Breast epithelium (tissue), 4 donors: Measurements from ENCODE around the gene EHD3. TPM values are rescaled to one million over a fixed set of nuclear protein-coding genes. Genes with fewer than 3 reads are reported as not detected.

ENCODE experiments used
- DNase-seq, 2 donors: peaks; one replicate each; pipeline ENCODE4 v3.0.0-alpha.2; 2019; ENCODE audit warnings: low spot score in 2 of 2
- H3K27ac ChIP-seq, 2 donors: fragments of 200-600 bp; sonication (generic) in 1 of 2; one replicate each; pipeline ENCODE4 v1.5.1; 2016 to 2019; ENCODE audit warnings: mild to moderate bottlenecking in 1 of 2
- H3K27me3 ChIP-seq, 2 donors: fragments of 200-600 bp; sonication (generic) in 1 of 2; one replicate each; pipeline versions ENCODE4 v1.5.1 to v1.6.0; 2017 to 2019; ENCODE audit warnings: control low read depth in 1 of 2, mild to moderate bottlenecking in 1 of 2
- H3K36me3 ChIP-seq: fragments of 200-600 bp; one replicate; pipeline ENCODE4 v1.5.1; 2019
- H3K4me1 ChIP-seq, 2 donors: fragments of 200-600 bp; sonication (generic); one replicate each; pipeline ENCODE4 v1.5.1; 2016 to 2019; ENCODE audit warnings: control low read depth in 1 of 2
- H3K4me3 ChIP-seq, 3 donors: fragments of 200-600 bp; sonication (generic); 1 replicate in 2 of 3; 2 replicates in 1 of 3; pipeline ENCODE4 v1.5.1; 2016 to 2019; ENCODE audit warnings: mild to moderate bottlenecking in 3 of 3, moderate library complexity in 2 of 3
- H3K9me3 ChIP-seq, 2 donors: fragments of 200-600 bp; sonication (generic) in 1 of 2; one replicate each; pipeline ENCODE4 v1.5.1; 2016 to 2019; ENCODE audit warnings: control low read depth in 1 of 2
- POLR2A ChIP-seq: fragments of 450-650 bp; IDR thresholded peaks from one replicate; pipeline ENCODE4 v1.6.1; 2016; ENCODE audit warnings: antibody characterized with exemption, mild to moderate bottlenecking, moderate library complexity
- POLR2AphosphoS5 ChIP-seq, 3 donors: sonication (generic); formaldehyde crosslinking; IDR thresholded peaks; one replicate each; pipeline ENCODE4 v1.6.1; 2017; ENCODE audit warnings: antibody characterized with exemption in 3 of 3
- intact Hi-C: fragments of 100-400 bp; cut with DNase I; formaldehyde crosslinking; loops from one replicate; pipeline ENCODE4 v1.15.1; 2023; ENCODE audit warnings: low total_unique reads
- total RNA-seq, 3 donors: library from RNA; depleted of rRNA; stranded (reverse); fragments of >200 nt; gene quantifications; one replicate each; pipeline ENCODE4 v1.1.0, GENCODE V29; 2016
- TF ChIP-seq, protein P1 (sequence below), 3 donors: fragments of 450-650 bp; IDR thresholded peaks; one replicate each; pipeline ENCODE4 v1.5.1; 2016 to 2017; ENCODE audit warnings: antibody characterized with exemption in 3 of 3, mild to moderate bottlenecking in 3 of 3, moderate library complexity in 3 of 3

Gene EHD3
- total RNA-seq, 3 donors from 2014 or later, result 2.7 to 10.1 (median 9.2) TPM

DNA sequence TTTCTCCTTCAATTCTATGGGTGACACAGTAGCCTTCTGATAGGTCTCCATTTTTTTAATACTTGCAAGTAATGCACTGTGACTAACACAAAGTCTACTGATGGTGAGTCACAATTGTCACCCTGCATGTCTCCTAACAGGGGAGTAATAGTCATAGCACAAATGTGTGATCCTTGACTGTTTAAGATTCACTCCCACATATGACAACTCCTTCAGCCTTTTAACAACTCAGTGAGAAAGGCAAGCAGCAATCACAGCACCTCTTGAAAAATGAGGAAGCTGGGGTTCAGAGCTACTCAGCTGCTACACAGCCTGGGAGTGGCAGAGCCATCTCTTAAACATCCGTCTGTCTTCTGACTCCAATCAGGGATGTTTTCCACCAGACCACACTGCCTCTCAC is 63.8 kb downstream of the EHD3 start:
- H3K36me3 ChIP-seq, result no peaks in the 10 kb centered on the region
- peaks cover 0 to 5% of the 10 kb centered on the region in 2 donors for H3K4me1 ChIP-seq
- TF ChIP-seq POLR2AphosphoS5 (IDR thresholded peaks at IDR 0.05) (no peak), POLR2A (no peak)
- TF ChIP-seq, protein P1, sequence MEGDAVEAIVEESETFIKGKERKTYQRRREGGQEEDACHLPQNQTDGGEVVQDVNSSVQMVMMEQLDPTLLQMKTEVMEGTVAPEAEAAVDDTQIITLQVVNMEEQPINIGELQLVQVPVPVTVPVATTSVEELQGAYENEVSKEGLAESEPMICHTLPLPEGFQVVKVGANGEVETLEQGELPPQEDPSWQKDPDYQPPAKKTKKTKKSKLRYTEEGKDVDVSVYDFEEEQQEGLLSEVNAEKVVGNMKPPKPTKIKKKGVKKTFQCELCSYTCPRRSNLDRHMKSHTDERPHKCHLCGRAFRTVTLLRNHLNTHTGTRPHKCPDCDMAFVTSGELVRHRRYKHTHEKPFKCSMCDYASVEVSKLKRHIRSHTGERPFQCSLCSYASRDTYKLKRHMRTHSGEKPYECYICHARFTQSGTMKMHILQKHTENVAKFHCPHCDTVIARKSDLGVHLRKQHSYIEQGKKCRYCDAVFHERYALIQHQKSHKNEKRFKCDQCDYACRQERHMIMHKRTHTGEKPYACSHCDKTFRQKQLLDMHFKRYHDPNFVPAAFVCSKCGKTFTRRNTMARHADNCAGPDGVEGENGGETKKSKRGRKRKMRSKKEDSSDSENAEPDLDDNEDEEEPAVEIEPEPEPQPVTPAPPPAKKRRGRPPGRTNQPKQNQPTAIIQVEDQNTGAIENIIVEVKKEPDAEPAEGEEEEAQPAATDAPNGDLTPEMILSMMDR (IDR thresholded peaks at IDR 0.05), result no peak
- no peaks in the 10 kb centered on the region for H3K27me3 ChIP-seq
- H3K27ac ChIP-seq, result no peak overlapping the region
- intact Hi-C loops, result no loop called here
- H3K4me3 ChIP-seq, result no peak overlapping the region
- no peaks in the 10 kb centered on the region for H3K9me3 ChIP-seq
- no peak for DNase-seq

DNA sequence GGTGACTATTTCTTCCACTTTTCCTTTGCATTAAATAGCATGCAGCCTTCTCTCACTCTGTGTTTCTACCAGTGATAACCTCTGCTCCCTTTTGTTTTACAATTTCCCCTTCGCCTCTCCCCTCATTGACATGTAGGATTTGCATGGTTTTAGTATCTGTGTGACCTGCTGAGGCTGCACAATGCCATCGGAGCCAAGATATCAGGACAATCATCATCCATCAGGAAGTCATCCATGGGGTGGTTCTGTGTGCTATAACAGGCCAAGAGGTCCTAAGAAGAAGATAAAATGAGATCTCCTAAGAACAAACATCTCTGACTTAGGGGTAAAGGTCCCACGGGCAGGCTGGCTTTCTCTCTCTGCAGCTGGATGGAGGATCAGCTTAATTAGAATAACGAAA is 65.6 kb downstream of the EHD3 start:
- H3K9me3 ChIP-seq, result no peaks in the 10 kb centered on the region
- intact Hi-C loops, result no loop called here
- DNase-seq, result no peak
- TF ChIP-seq, protein P1 (IDR thresholded peaks at IDR 0.05), result no peak
- no peak for TF ChIP-seq POLR2A
- no peak for TF ChIP-seq POLR2AphosphoS5 (IDR thresholded peaks at IDR 0.05)
- no peak overlapping the region for H3K4me3 ChIP-seq
- peaks cover 0 to 7% of the 10 kb centered on the region in 2 donors for H3K4me1 ChIP-seq
- no peaks in the 10 kb centered on the region for H3K27me3 ChIP-seq
- H3K27ac ChIP-seq, result no peak overlapping the region
- H3K36me3 ChIP-seq, result no peaks in the 10 kb centered on the region

DNA sequence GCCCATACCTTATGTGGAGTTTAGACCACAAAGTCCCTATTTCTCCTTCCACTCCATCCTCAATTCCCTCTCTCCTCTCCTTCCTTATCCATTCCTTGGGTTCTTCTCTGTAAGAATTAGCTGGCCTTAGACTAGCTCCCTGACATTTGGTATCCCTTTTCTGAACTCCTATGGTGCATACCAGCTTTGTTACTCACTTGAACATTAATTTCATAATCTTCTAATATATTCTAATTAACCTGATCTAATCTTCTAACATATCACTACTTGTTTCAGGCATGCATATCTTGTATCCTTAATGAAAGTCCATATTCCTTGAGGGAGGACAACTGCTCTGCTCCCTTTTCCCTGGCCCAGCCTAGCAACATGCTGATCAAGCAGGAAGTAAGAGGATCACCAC is 66.4 kb downstream of the EHD3 start:
- Histone ChIP-seq H3K36me3 (no peaks in the 10 kb centered on the region), H3K27me3 (no peaks in the 10 kb centered on the region), H3K9me3 (no peaks in the 10 kb centered on the region), H3K4me3 (no peak overlapping the region), H3K27ac (no peak overlapping the region), H3K4me1 (peaks cover 0 to 7% of the 10 kb centered on the region in 2 donors)
- TF ChIP-seq POLR2A (no peak), POLR2AphosphoS5 (IDR thresholded peaks at IDR 0.05) (no peak)
- TF ChIP-seq, protein P1 (IDR thresholded peaks at IDR 0.05), result no peak
- DNase-seq, result no peak
- intact Hi-C loops, result no loop called here

DNA sequence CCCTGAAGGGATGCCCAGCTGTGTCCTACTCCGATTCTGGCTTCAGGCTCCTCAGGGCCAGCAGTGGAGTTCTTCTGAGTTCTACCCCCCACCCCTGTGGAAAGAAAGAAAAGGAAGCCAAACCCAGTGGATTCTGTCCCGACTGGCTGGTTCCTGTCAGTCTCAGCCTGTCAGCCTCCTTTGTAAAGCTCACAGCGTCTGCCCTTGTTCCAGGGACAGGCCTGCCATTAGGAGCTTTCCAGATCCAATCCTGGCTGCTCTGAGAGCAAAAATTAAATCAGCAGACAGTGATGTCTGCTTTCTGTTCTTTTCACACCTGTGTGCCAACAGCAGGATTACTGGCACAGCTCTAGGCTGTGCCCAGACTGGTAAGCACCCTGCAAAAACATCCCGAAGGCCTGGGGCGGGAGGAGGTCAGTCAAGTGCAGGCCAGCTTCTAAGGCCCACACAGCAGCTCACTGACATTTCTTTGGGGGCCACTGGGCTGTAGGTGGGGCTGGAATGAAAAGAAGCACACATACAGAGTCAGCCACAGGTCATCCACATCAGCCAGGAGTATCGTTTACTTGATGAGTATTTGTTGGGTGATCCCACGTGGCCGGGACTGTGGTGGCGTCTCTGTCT is 69.1 kb downstream of the EHD3 start:
- Histone ChIP-seq H3K4me1 (peaks cover 0 to 7% of the 10 kb centered on the region in 2 donors), H3K9me3 (no peaks in the 10 kb centered on the region), H3K4me3 (no peak overlapping the region), H3K36me3 (no peaks in the 10 kb centered on the region), H3K27ac (peak overlapping the region; percentile 81 to 82), H3K27me3 (no peaks in the 10 kb centered on the region)
- intact Hi-C loops, result no loop called here
- TF ChIP-seq, protein P1 (IDR thresholded peaks at IDR 0.05), result no peak
- TF ChIP-seq POLR2AphosphoS5 (IDR thresholded peaks at IDR 0.05) (peak in 1 of 3 donors; percentile 49), POLR2A (no peak)
- peak in 1 of 2 donors; percentile 93 for DNase-seq

DNA sequence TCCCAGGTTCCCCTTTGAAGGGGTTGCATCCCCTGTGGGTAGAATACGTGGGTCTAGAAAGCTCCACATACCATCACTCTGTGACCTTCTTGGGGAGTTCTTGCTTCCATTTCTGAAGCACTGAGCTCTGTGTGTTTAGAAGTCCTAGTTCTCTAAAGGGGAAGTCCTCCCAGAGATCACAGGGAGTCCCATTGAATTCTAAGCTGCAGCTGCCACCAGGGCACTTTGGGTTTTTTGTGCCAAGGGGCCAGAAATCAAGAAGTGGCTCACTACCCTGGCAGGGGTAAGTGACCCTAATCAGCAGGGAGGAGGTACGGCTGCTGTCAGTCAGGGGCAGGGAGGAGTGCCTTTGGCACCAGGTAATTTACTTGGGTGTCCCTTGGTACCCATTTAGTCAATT is 70.9 kb downstream of the EHD3 start:
- H3K27me3 ChIP-seq, result no peaks in the 10 kb centered on the region
- peaks cover 0 to 7% of the 10 kb centered on the region in 2 donors for H3K4me1 ChIP-seq
- no peak for TF ChIP-seq POLR2AphosphoS5 (IDR thresholded peaks at IDR 0.05)
- TF ChIP-seq, protein P1 (IDR thresholded peaks at IDR 0.05), result no peak
- no peak for TF ChIP-seq POLR2A
- DNase-seq, result no peak
- H3K36me3 ChIP-seq, result no peaks in the 10 kb centered on the region
- no peaks in the 10 kb centered on the region for H3K9me3 ChIP-seq
- H3K4me3 ChIP-seq, result no peak overlapping the region
- peak overlapping the region; percentile 32 to 82 for H3K27ac ChIP-seq
- intact Hi-C loops, result no loop called here
